Measurements from ENCODE around the gene WDR91.

WDR91 gene

DNA sequence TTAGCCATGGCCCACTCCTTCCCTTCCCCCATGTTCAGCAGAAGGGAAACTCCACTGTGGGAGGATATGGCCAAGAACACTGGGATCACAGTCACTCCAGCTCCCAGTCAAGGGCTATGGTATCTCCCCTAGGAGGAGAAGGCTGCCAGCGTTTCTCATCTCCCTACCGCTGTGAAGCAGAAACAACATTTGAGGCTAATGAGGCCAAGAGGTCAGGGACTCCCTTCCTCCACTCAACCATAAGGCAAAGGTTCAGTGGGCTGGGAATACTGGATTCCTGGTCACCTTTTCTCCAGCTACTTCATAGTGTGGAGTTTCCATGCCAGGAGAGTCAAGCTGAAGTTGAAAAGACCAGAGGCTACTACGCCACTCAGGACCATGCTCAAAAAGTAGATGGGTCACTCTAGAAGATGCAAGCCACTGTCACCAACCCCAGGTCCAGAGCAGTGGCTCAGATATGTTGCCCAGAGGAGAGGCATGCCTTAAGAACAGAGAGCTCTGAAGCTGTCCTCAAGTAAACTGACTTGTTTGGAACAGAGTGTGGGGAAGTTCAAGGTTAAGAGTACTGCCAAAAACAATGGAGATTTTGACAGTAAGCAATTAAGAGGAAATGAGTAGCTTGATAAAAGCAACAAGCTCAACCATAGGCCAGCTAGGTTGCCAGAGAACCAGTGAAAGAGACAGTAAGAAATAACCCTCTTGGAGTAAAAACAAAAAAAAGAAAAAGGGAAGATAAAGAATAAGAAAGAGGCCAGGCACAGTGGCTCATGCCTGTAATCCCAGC, 67.2 kb downstream of the WDR91 start:
- no peak overlapping the region for H3K4me3 ChIP-seq (ENCODE audit: low read depth, low read length)
- TF ChIP-seq, protein P1, sequence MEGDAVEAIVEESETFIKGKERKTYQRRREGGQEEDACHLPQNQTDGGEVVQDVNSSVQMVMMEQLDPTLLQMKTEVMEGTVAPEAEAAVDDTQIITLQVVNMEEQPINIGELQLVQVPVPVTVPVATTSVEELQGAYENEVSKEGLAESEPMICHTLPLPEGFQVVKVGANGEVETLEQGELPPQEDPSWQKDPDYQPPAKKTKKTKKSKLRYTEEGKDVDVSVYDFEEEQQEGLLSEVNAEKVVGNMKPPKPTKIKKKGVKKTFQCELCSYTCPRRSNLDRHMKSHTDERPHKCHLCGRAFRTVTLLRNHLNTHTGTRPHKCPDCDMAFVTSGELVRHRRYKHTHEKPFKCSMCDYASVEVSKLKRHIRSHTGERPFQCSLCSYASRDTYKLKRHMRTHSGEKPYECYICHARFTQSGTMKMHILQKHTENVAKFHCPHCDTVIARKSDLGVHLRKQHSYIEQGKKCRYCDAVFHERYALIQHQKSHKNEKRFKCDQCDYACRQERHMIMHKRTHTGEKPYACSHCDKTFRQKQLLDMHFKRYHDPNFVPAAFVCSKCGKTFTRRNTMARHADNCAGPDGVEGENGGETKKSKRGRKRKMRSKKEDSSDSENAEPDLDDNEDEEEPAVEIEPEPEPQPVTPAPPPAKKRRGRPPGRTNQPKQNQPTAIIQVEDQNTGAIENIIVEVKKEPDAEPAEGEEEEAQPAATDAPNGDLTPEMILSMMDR (IDR thresholded peaks at IDR 0.05; ENCODE audit: borderline replicate concordance, insufficient read depth, low read depth, low read length), result no peak
